DOHH2 (cell line): Measurements from ENCODE around the gene PARP9.
A peak's percentile ranks its signal among the peaks of the same experiment; 100 is the strongest.

ENCODE experiments used
- H3F3A ChIP-seq: fragments of 200-600 bp; sonication (generic), shearing (Covaris generic); 2 replicates; pipeline ENCODE4 v1.6.0; 2016; ENCODE audit warnings: antibody characterized with exemption, mild to moderate bottlenecking; ENCODE audit not compliant: control insufficient read depth, insufficient read depth
- H3K27ac ChIP-seq: fragments of 200-600 bp; sonication (generic); 2 replicates; pipeline ENCODE4 v1.5.1; 2014; ENCODE audit warnings: low read depth, mild to moderate bottlenecking, low read length, moderate library complexity
- H3K27me3 ChIP-seq: fragments of 200-600 bp; sonication (generic); 2 replicates; pipeline ENCODE4 v1.6.1; 2014; ENCODE audit warnings: mild to moderate bottlenecking, low read length, mixed read lengths; ENCODE audit not compliant: control insufficient read depth
- H3K36me3 ChIP-seq: fragments of 200-600 bp; sonication (generic); 2 replicates; pipeline ENCODE4 v1.6.1; 2014; ENCODE audit warnings: mild to moderate bottlenecking, low read length, moderate library complexity, mixed read lengths; ENCODE audit not compliant: control insufficient read depth
- H3K4me1 ChIP-seq: fragments of 200-600 bp; sonication (generic); 2 replicates; pipeline ENCODE4 v1.6.1; 2014; ENCODE audit warnings: mild to moderate bottlenecking, low read length, mixed read lengths; ENCODE audit not compliant: control insufficient read depth
- H3K4me2 ChIP-seq: fragments of 200-600 bp; sonication (generic); 2 replicates; pipeline ENCODE4 v1.6.0; 2014; ENCODE audit warnings: mild to moderate bottlenecking, low read length, moderate library complexity
- H3K4me3 ChIP-seq: fragments of 200-600 bp; sonication (generic); 2 replicates; pipeline ENCODE4 v1.5.1; 2014; ENCODE audit warnings: mild to moderate bottlenecking, low read length, mixed read lengths
- H3K79me2 ChIP-seq: fragments of 200-600 bp; sonication (generic); 2 replicates; pipeline ENCODE4 v1.6.1; 2014; ENCODE audit warnings: mild to moderate bottlenecking, low read length, mixed read lengths; ENCODE audit not compliant: control insufficient read depth
- H3K9me2 ChIP-seq: fragments of 200-600 bp; sonication (generic); replicated peaks from 2 replicates; pipeline ENCODE4 v1.6.1; 2014; ENCODE audit warnings: mild to moderate bottlenecking, low read length, mixed read lengths; ENCODE audit not compliant: control insufficient read depth
- H3K9me3 ChIP-seq: fragments of 200-600 bp; sonication (generic); 2 replicates; pipeline ENCODE4 v1.6.1; 2014; ENCODE audit warnings: antibody characterized with exemption, low read length, mixed read lengths; ENCODE audit not compliant: control insufficient read depth, insufficient read depth
- H4K20me1 ChIP-seq: fragments of 200-600 bp; sonication (generic); 2 replicates; pipeline ENCODE4 v1.6.0; 2014; ENCODE audit warnings: low read depth, mild to moderate bottlenecking, antibody characterized with exemption, low read length, moderate library complexity; ENCODE audit not compliant: control insufficient read depth, insufficient read depth
- CTCF ChIP-seq: fragments of 200-600 bp; sonication (generic); IDR thresholded peaks from one replicate; pipeline ENCODE4 v1.5.1; 2014; ENCODE audit warnings: antibody characterized with exemption, mild to moderate bottlenecking, low read depth, low read length; ENCODE audit not compliant: poor library complexity, severe bottlenecking
- EZH2phosphoT487 ChIP-seq: fragments of 200-600 bp; sonication (generic); IDR thresholded peaks from 2 replicates; pipeline ENCODE4 v1.6.1; 2017; ENCODE audit warnings: borderline replicate concordance, mild to moderate bottlenecking, antibody characterized with exemption, low read length, moderate library complexity, mixed read lengths

Gene PARP9

DNA sequence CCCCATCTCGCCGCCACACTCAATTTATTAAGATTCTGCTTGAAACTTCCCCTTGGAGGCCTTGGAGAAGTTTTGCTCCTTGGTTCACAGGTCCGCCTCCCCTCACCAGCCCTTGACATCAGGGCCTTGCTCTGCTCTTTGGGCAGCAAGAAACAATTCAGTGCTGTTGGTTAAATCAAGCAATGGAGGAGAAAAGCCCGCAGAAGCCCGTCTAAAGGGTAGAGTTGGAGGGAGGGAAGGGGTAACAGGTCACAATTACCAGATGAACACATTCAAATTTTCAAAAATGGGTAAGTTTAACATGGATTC, 429 bp downstream of the PARP9 start:
- Histone ChIP-seq H3K79me2 (no peaks in the 10 kb centered on the region), H3K27ac (no peak overlapping the region), H3K27me3 (no peaks in the 10 kb centered on the region), H3F3A (peaks cover 6% of the 10 kb centered on the region; the same call in 1 of the 2 replicates), H3K4me3 (peak overlapping the region; percentile 77), H3K4me2 (peak overlapping the region; percentile 92), H3K36me3 (no peaks in the 10 kb centered on the region), H3K4me1 (peaks cover 21% of the 10 kb centered on the region), H4K20me1 (no peaks in the 10 kb centered on the region), H3K9me2 (no peaks in the 10 kb centered on the region), H3K9me3 (no peaks in the 10 kb centered on the region)
- TF ChIP-seq EZH2phosphoT487 = no peak
- no peak for TF ChIP-seq CTCF

- H3F3A ChIP-seq = peaks cover 3% of the 10 kb centered on the region; the same call in 1 of the 2 replicates
- H3K36me3 ChIP-seq = no peaks in the 10 kb centered on the region
- no peaks in the 10 kb centered on the region for H3K79me2 ChIP-seq
- no peak for TF ChIP-seq EZH2phosphoT487
- no peak for TF ChIP-seq CTCF
- H3K9me3 ChIP-seq = no peaks in the 10 kb centered on the region
- H3K9me2 ChIP-seq = no peaks in the 10 kb centered on the region
- peaks cover 17% of the 10 kb centered on the region for H3K4me1 ChIP-seq
- H3K27ac ChIP-seq = no peak overlapping the region
- peak overlapping the region; percentile 92 for H3K4me2 ChIP-seq
- no peaks in the 10 kb centered on the region for H4K20me1 ChIP-seq
- H3K27me3 ChIP-seq = no peaks in the 10 kb centered on the region
- H3K4me3 ChIP-seq = peak overlapping the region; percentile 77
These were observed 980 bp downstream of the PARP9 start for GRCh38 chr3:122562923-122563716.

- H3K36me3 ChIP-seq = no peaks in the 10 kb centered on the region
- peaks cover 3% of the 10 kb centered on the region; the same call in 1 of the 2 replicates for H3F3A ChIP-seq
- H4K20me1 ChIP-seq = no peaks in the 10 kb centered on the region
- no peaks in the 10 kb centered on the region for H3K9me2 ChIP-seq
- TF ChIP-seq CTCF (peak; percentile 65), EZH2phosphoT487 (no peak)
- peaks cover 17% of the 10 kb centered on the region for H3K4me1 ChIP-seq
- no peak overlapping the region for H3K4me2 ChIP-seq
- no peaks in the 10 kb centered on the region for H3K27me3 ChIP-seq
- H3K79me2 ChIP-seq = no peaks in the 10 kb centered on the region
- H3K27ac ChIP-seq = no peak overlapping the region
- H3K9me3 ChIP-seq = no peaks in the 10 kb centered on the region
- no peak overlapping the region for H3K4me3 ChIP-seq
These were observed 3.4 kb downstream of the PARP9 start for GRCh38 chr3:122560680-122561079.
